ENCODE measurements around the gene AGPAT3.
A peak's percentile ranks its signal among the peaks of the same experiment; 100 is the strongest.

The AGPAT3 gene

DNA sequence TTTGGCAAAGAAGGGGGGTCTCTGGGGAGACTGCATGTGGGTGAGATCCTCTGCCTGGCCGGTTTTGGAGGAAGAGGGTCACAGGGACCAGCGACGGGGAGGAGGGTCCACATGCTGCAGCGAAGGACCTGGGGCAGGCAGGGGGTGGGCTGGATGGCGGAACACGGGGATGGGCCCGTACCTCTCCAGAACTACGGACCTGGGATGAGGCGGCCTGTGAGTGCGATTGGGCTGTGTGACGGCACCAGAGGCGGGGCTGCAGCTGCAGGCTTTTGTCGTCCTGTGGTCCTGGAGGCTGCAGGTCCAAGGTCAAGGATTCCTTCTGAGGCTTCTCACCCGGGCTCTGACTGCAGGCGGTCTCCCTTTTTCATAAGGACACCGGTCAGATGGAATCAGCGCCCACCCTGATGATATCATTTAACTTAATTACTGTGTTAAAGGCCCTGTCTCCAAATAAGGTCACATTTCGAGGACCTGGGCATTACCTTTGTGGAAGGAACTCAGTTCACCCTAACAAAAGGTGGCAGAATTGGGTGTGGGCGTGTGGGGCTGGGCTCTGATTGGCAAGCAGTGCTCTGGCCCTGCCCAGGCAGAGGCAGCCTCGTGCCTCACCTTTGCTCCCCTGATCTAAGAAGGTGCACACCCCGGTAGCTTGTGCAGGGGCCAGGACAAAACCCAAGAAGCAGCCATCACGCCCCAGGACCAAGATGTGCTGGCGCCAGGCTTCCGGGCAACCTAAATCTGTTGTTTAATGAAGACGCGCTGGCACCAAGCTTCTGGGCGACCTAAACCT, 87.1 kb downstream of the AGPAT3 start:
- TF ChIP-seq, protein P1, sequence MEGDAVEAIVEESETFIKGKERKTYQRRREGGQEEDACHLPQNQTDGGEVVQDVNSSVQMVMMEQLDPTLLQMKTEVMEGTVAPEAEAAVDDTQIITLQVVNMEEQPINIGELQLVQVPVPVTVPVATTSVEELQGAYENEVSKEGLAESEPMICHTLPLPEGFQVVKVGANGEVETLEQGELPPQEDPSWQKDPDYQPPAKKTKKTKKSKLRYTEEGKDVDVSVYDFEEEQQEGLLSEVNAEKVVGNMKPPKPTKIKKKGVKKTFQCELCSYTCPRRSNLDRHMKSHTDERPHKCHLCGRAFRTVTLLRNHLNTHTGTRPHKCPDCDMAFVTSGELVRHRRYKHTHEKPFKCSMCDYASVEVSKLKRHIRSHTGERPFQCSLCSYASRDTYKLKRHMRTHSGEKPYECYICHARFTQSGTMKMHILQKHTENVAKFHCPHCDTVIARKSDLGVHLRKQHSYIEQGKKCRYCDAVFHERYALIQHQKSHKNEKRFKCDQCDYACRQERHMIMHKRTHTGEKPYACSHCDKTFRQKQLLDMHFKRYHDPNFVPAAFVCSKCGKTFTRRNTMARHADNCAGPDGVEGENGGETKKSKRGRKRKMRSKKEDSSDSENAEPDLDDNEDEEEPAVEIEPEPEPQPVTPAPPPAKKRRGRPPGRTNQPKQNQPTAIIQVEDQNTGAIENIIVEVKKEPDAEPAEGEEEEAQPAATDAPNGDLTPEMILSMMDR (IDR thresholded peaks at IDR 0.05; ENCODE audit: low read depth, low read length): no peak
- DNase-seq (ENCODE audit: low read depth, low spot score): no peak
- in situ Hi-C loops (cut with HindIII; ENCODE audit: low sequenced_read_pairs): no loop called here
- no peak overlapping the region for H3K4me3 ChIP-seq (ENCODE audit: low read depth, low read length)

DNA sequence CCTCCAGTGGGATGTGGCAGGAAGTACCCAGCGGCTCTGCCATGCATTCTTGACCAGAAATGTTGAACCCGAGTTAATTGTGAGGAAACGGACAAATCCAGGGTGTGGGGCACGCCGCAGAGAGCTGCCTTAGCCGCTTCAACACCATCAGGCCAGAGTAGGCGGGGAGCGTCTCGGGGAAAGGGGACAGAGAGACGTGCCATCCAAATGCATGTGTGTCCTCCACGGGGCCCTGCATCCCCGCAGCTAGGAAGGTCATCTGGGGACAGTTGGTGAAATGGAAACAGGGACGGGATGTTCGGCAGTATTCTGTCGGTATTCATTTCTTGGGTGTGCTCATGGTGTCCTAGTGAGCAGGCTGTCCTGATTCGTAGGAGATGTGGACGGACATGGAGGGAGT, 88.0 kb downstream of the AGPAT3 start:
- H3K4me3 ChIP-seq (ENCODE audit: low read depth, low read length): no peak overlapping the region
- in situ Hi-C loops (cut with HindIII; ENCODE audit: low sequenced_read_pairs): no loop called here
- DNase-seq (ENCODE audit: low read depth, low spot score): no peak
- TF ChIP-seq, protein P1 (IDR thresholded peaks at IDR 0.05; ENCODE audit: low read depth, low read length): no peak

DNA sequence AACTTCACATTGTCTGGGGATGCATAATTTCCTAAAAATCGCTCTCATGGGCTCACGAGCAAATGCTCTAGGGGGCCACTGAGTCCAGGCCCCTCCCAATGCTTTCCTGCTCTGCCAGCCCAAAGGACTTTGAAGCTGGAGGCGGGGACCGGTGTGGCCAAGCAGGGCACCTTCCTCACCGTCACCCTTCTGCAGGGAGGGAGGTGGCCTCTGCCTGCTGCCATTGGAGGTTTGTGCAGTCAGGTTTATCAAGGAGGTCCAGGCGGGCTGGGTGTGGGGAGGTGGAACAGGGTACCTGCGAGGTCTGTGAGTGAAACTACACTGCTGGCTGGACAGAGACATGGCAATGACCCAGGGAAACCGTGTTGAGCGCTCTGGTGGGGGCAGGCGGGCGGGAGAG, 89.0 kb downstream of the AGPAT3 start:
- in situ Hi-C loops (cut with HindIII; ENCODE audit: low sequenced_read_pairs): no loop called here
- no peak overlapping the region for H3K4me3 ChIP-seq (ENCODE audit: low read depth, low read length)
- TF ChIP-seq, protein P1 (IDR thresholded peaks at IDR 0.05; ENCODE audit: low read depth, low read length): no peak
- no peak for DNase-seq (ENCODE audit: low read depth, low spot score)

DNA sequence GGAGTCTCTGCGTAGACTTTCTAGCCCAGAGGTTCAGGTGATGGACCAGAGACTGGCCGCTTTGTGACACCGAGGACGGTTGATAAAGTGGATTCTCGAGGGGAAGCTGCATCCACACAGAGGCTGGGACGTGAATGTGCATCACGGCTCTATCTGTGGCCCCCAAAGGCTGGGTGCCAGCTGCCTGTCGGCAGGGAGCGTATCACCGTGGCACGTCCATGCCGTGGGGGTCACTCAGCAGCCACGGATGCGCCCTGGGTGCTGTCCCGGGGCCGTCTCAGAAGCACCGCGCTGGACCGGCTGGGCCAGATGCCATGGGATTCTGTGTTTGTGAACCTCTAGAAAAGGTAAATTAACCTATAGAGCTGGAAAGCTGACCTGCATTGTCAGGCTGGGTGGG, 89.9 kb downstream of the AGPAT3 start:
- H3K4me3 ChIP-seq (ENCODE audit: low read depth, low read length): no peak overlapping the region
- DNase-seq (ENCODE audit: low read depth, low spot score): no peak
- TF ChIP-seq, protein P1 (IDR thresholded peaks at IDR 0.05; ENCODE audit: low read depth, low read length): no peak
- in situ Hi-C loops (cut with HindIII; ENCODE audit: low sequenced_read_pairs): no loop called here

DNA sequence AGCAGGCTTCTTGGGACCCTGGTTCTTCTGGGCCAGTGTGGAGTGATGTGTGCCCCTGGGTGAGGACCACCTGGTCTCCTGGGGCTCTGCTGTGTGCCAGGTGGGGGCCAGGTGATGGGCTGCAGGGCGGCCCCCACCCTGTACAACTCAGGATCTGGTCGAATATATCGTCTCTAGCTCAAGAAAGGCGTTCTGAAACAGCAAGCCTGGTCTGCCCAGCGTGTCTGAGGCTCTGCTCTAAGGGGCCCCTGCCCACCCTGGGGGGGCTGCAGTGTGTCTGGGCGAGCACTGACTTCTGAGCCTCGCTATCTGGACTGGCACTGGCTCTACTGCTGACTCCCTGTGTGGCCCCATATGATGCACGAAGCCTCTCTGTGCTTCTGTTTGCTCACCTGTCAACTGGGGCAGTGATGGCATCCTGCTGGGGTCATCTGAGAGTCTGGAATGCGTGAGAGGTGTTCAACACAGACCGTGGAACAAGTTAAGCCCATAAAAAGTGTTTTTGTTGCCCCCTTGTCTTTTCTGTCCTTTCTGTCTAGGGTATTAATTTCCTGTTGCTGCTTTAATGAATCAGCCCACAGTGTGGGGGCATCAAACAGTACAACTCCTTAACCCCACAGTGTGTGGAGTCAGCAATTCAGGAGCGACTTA, 91.1 kb downstream of the AGPAT3 start:
- no peak for DNase-seq (ENCODE audit: low read depth, low spot score)
- in situ Hi-C loops (cut with HindIII; ENCODE audit: low sequenced_read_pairs): no loop called here
- no peak overlapping the region for H3K4me3 ChIP-seq (ENCODE audit: low read depth, low read length)
- TF ChIP-seq, protein P1 (IDR thresholded peaks at IDR 0.05; ENCODE audit: low read depth, low read length): no peak

DNA sequence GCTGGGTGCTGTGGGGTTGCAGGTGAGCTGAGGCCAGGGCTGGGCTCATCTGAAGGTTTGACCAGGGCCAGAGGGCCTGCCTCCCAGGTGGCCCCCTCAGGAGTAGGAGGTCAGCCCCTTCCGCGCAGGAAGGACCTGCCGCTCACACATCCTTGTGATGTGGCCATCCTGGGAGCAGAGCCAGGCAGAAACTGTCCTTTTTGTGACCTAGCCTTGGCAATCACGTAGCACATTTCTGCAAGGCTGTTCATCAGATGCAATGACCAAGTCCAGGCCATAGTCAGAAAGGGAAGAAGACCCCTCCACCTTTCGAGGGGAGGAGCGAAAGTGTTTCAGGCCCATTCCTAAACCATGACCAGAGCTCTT, 91.6 kb downstream of the AGPAT3 start:
- H3K4me3 ChIP-seq (ENCODE audit: low read depth, low read length): no peak overlapping the region
- in situ Hi-C loops (cut with HindIII; ENCODE audit: low sequenced_read_pairs): no loop called here
- DNase-seq (ENCODE audit: low read depth, low spot score): peak; percentile 56
- TF ChIP-seq, protein P1 (IDR thresholded peaks at IDR 0.05; ENCODE audit: low read depth, low read length): no peak
